ENCODE data around the gene MFSD12. TPM values are rescaled to one million over a fixed set of nuclear protein-coding genes. Genes with fewer than 3 reads are reported as not detected.

MFSD12 gene
- total RNA-seq, 1 donor from 2014 or later: 85.5 TPM

GRCh38 chr19:3575949-3576673 lies 18.7 kb upstream of the MFSD12 start:
- peaks cover 11% of the 10 kb centered on the region for H3K36me3 Mint-ChIP-seq (ENCODE audit: unreplicated experiment)

GRCh38 chr19:3575260-3575741 lies 17.9 kb upstream of the MFSD12 start:
- DNase-seq (ENCODE audit: extremely low spot score, unreplicated experiment): no peak
- peaks cover 11% of the 10 kb centered on the region for H3K36me3 Mint-ChIP-seq (ENCODE audit: unreplicated experiment)
- H3K27me3 Mint-ChIP-seq (ENCODE audit: unreplicated experiment): no peaks in the 10 kb centered on the region
- H3K4me3 Mint-ChIP-seq (ENCODE audit: unreplicated experiment): peak overlapping the region; percentile 20
- no peaks in the 10 kb centered on the region for H3K9me3 Mint-ChIP-seq (ENCODE audit: unreplicated experiment)
- TF ChIP-seq, protein P1, sequence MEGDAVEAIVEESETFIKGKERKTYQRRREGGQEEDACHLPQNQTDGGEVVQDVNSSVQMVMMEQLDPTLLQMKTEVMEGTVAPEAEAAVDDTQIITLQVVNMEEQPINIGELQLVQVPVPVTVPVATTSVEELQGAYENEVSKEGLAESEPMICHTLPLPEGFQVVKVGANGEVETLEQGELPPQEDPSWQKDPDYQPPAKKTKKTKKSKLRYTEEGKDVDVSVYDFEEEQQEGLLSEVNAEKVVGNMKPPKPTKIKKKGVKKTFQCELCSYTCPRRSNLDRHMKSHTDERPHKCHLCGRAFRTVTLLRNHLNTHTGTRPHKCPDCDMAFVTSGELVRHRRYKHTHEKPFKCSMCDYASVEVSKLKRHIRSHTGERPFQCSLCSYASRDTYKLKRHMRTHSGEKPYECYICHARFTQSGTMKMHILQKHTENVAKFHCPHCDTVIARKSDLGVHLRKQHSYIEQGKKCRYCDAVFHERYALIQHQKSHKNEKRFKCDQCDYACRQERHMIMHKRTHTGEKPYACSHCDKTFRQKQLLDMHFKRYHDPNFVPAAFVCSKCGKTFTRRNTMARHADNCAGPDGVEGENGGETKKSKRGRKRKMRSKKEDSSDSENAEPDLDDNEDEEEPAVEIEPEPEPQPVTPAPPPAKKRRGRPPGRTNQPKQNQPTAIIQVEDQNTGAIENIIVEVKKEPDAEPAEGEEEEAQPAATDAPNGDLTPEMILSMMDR (IDR thresholded peaks at IDR 0.05): peak; percentile 47
- no peak overlapping the region for H3K27ac Mint-ChIP-seq (ENCODE audit: unreplicated experiment)
- H3K4me1 Mint-ChIP-seq (ENCODE audit: unreplicated experiment): peaks cover 26% of the 10 kb centered on the region

More at GRCh38 chr19:3575949-3576673, 18.7 kb upstream of the MFSD12 start:
- TF ChIP-seq, protein P1 (IDR thresholded peaks at IDR 0.05): no peak
- H3K27me3 Mint-ChIP-seq (ENCODE audit: unreplicated experiment): no peaks in the 10 kb centered on the region
- H3K4me1 Mint-ChIP-seq (ENCODE audit: unreplicated experiment): peaks cover 34% of the 10 kb centered on the region
- H3K27ac Mint-ChIP-seq (ENCODE audit: unreplicated experiment): no peak overlapping the region
- no peaks in the 10 kb centered on the region for H3K9me3 Mint-ChIP-seq (ENCODE audit: unreplicated experiment)
- DNase-seq (ENCODE audit: extremely low spot score, unreplicated experiment): no peak
- H3K4me3 Mint-ChIP-seq (ENCODE audit: unreplicated experiment): no peak overlapping the region

- DNase-seq (ENCODE audit: extremely low spot score, unreplicated experiment): peak; percentile 97
- peak overlapping the region; percentile 78 for H3K4me3 Mint-ChIP-seq (ENCODE audit: unreplicated experiment)
- H3K4me1 Mint-ChIP-seq (ENCODE audit: unreplicated experiment): peaks cover 16% of the 10 kb centered on the region
- peaks cover 10% of the 10 kb centered on the region for H3K36me3 Mint-ChIP-seq (ENCODE audit: unreplicated experiment)
- no peaks in the 10 kb centered on the region for H3K9me3 Mint-ChIP-seq (ENCODE audit: unreplicated experiment)
- H3K27ac Mint-ChIP-seq (ENCODE audit: unreplicated experiment): peak overlapping the region; percentile 27
- TF ChIP-seq, protein P1 (IDR thresholded peaks at IDR 0.05): no peak
- no peaks in the 10 kb centered on the region for H3K27me3 Mint-ChIP-seq (ENCODE audit: unreplicated experiment)
Observed at GRCh38 chr19:3573858-3574637, 16.7 kb upstream of the MFSD12 start.

- Mint-ChIP-seq H3K4me3 (ENCODE audit: unreplicated experiment) (peak overlapping the region; percentile 78), H3K27me3 (ENCODE audit: unreplicated experiment) (no peaks in the 10 kb centered on the region), H3K36me3 (ENCODE audit: unreplicated experiment) (peaks cover 9% of the 10 kb centered on the region), H3K4me1 (ENCODE audit: unreplicated experiment) (peaks cover 15% of the 10 kb centered on the region), H3K9me3 (ENCODE audit: unreplicated experiment) (no peaks in the 10 kb centered on the region), H3K27ac (ENCODE audit: unreplicated experiment) (peak overlapping the region; percentile 27)
- TF ChIP-seq, protein P1 (IDR thresholded peaks at IDR 0.05): no peak
- no peak for DNase-seq (ENCODE audit: extremely low spot score, unreplicated experiment)
Observed at GRCh38 chr19:3573162-3573857, 15.9 kb upstream of the MFSD12 start.
